NCI-H526 treated with DMSO at 0.1 percent for 48 hours (cell line): ENCODE measurements around the gene GEMIN8.
A peak's percentile ranks its signal among the peaks of the same experiment; 100 is the strongest.

ENCODE experiments used
- DNase-seq: peaks from one replicate; lab custom pipeline; 2025; lab: John Stamatoyannopoulos, UW

Gene GEMIN8, protein sequence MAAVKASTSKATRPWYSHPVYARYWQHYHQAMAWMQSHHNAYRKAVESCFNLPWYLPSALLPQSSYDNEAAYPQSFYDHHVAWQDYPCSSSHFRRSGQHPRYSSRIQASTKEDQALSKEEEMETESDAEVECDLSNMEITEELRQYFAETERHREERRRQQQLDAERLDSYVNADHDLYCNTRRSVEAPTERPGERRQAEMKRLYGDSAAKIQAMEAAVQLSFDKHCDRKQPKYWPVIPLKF

DNA sequence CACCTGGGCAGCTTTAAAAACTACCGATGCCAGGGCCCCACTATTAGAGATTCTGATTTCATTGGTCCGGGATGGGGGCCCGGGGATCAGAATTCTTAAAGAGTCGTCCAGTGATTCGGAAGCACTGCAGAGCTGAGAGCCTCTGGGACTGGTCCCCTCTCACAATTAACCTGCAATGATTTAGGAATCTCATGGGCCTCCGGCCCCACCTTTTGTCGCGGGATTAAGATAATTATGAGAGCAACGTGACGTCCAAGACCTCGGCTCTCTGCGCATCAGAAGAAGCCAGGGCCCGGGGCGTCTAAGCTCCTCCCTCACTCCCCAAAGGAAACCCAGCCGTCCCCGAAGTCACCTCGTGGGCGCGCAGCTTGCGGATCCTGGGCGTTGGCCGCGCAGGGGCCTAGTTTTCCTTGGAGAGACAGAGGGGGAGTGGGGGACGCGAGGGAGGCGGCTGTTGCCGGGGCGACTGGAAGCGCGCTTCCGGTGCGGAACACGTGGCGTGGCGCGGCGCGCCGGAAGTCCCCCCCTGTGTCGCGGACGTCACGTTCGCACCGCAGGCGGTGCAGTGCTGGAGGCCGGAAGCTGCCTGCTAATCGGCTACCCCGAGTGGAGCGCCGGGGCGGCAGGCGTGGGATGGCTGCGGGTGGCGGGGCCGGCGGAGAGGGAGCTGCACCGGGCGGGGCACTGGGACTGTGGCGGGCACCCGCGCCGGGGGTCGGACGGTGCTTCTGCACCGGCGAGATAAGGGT is at the start of gene GEMIN8:
Gene GEMIN8, minus strand, starts transcription at position 468 of the 749 bp plus-strand sequence. CDS start 8,414 bp downstream, outside the sequence.
- DNase-seq: peak; percentile 87

- no peak for DNase-seq
Observed at GRCh38 chrX:14076639-14077038, 46.9 kb upstream of the GEMIN8 start.

- DNase-seq: no peak
Observed at GRCh38 chrX:14073556-14073955, 43.9 kb upstream of the GEMIN8 start.

- no peak for DNase-seq
Observed at GRCh38 chrX:14073071-14073470, 43.4 kb upstream of the GEMIN8 start.

GRCh38 chrX:14065800-14066199 is 36.1 kb upstream of the GEMIN8 start:
- DNase-seq: no peak

GRCh38 chrX:14064626-14065432 is 35.1 kb upstream of the GEMIN8 start:
- no peak for DNase-seq

GRCh38 chrX:14062524-14062923 is 32.8 kb upstream of the GEMIN8 start:
- DNase-seq: no peak

GRCh38 chrX:14056206-14056605 is 26.5 kb upstream of the GEMIN8 start:
- no peak for DNase-seq

GRCh38 chrX:14051416-14051815 is 21.7 kb upstream of the GEMIN8 start:
- peak; percentile 22 for DNase-seq

DNA sequence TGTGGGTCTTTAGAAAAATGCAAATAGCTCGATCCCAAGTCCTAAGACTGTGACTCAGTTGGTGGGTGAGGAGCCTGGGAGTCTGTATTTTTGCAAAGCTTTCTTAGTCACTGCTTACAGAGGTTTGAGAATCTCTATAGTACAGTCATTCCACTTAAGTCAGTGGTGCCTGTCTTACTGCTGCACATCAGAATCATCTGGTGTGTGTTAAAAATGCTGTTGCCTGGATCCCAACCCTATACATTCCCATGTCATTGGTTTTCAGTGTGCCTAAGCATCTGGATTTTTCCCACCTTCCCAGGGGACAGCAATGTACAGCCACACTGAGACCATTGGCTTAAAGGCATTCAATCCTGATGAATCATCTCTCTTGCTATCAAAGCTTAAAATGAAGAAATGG is 21.0 kb upstream of the GEMIN8 start:
- DNase-seq: no peak

DNA sequence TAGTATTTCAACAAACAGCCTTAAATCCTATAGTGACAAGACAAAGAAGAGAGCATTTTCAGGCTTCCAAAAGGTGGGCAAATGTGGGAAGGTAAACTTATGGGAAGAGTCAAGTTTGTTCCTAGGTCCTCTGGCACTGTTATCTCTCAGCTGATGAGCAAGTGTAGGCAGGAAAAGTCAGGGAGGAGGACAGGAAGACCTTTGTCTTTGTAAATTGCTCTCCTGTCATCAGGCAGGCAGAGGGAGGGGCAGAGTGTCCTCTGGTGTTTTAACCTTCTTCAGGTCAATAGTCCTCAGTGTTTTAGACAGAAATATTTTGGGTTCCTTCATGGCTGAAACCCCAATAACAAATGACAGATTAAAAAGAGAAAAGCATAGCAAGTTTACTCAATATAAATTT is 13.5 kb upstream of the GEMIN8 start:
- no peak for DNase-seq

- peak; percentile 9 for DNase-seq
Observed at GRCh38 chrX:14039344-14039743, 9.7 kb upstream of the GEMIN8 start.

GRCh38 chrX:14038375-14039085 is 8.8 kb upstream of the GEMIN8 start:
- no peak for DNase-seq

DNA sequence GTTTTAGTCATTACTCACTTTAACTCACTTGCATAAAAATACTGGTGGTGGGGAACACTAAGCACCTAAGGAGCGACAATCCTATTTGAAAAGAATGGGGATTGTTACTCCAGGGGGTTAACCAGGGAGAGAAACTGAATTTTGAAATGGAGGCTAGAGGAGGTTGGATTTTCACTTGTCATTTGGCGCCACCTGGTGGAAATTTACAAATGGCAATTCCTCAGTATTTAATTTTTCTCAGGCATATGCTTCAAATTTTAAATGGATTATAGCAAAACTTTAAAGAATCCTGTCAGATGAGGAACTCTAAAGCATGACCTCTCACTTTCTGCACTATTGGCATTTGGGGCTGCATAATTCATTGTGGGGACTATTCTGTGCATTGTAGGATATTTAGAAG is 2.7 kb upstream of the GEMIN8 start:
- peak; percentile 39 for DNase-seq

DNA sequence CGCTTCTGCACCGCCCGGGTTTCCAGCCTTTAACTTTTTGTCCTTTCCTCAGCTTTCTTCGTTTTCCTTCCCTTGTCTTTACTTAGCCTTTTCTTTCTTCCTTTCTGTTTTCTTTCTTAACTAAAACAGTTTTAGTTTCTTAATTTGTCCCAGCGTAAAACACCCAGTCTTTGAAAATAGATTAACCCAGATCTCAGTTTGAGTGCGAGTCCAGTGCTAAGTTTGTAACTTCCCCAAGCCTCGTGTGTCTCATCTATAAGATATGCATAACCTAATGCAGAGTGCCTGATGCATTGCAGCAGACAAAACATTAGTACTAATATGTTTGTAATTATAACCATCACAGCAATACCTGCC is 460 bp upstream of the GEMIN8 start:
- DNase-seq: peak; percentile 59

DNA sequence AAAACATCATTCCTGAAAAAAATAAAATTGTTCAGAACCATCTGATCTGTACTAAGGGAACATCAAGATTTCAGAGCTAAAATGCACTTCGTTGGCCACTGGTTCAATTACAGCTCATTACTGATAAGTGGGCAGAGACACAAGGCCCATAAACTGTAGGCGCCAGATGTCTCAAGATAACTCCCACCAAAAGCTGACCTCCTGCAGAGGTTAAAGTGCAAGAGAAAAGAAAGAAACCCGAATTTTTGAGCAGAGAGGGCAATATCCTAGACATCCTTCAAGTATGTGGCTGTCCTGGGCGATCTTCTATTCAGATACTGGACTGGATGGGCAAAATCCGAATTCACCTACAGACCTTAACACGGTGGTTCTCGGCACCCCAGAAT is 660 bp downstream of the GEMIN8 start:
- DNase-seq: no peak

DNA sequence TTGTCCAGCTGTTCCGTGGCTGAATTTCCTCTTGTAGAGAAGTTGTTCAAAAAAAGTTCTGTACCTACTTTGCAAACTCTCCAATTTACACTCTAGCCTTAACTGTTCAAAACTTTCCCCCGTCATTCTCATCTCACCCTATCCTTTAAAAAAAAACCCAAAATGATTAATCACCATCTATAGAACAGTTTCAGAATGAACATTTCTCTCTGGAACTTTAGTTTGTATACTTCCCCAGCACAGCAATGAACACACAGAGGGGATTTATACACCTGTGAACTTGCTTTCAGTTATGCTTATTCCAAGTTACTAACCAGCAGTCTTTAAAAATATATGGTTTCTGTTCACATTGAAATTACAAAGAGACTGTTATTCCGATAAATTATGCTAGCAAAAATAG is 1.2 kb downstream of the GEMIN8 start:
- no peak for DNase-seq

GRCh38 chrX:14027511-14028019 is 2.1 kb downstream of the GEMIN8 start:
- DNase-seq: no peak

GRCh38 chrX:14027036-14027435 is 2.7 kb downstream of the GEMIN8 start:
- no peak for DNase-seq

DNA sequence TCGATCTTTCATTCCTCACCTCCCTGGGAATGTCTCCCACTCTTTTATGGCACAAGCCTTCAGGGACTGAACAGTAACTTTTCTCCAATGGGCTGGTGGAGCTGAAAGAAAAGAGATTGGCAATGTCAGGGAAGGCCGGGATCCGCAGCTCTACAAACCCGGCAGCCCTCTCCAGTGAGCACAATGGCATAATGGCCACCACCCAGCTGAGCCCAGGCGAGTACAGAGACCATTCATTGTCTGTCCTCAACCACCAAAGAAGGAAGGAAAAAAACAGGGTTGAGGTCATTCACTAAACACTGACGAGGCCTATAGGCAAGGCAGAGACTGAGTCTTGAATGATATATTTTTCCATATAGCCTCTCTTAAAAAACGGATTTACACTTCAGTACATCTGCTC is 3.6 kb downstream of the GEMIN8 start:
- DNase-seq: no peak

DNA sequence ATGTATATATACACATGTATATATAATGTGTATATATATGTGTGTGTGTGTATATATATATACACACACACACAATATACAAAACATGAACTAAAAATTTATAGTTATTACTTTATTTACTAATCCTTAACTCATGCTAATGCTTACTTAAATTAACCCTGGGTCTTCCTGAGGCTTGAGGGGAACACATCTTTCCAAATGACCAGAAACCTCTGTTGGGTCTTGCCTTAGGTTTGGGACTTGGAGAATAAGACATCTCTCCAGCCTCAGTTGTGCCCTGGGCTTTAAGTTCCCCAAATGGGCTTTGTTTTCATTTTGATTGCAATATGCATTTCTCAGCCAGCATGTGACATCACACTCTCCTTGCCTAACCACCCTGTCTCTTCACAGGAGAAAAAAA is 7.7 kb downstream of the GEMIN8 start:
- DNase-seq: no peak

- no peak for DNase-seq
Observed at GRCh38 chrX:14017399-14017798, 12.3 kb downstream of the GEMIN8 start.
